ENCODE data around the gene SNAP29.
"Not testable (repeated sequence)": the region's sequence is repeated elsewhere in the genome, so short reads cannot be mapped to it uniquely, and the experiment has no call there.

The SNAP29 gene

GRCh38 chr22:20881869-20882815 lies 23.3 kb downstream of the SNAP29 start:
- Histone ChIP-seq H3K36me3 (ENCODE audit: control insufficient read depth, insufficient read depth, low read length) (peaks cover 24% of the 10 kb centered on the region), H3K27ac (ENCODE audit: low read depth, low read length) (no peak overlapping the region), H3K4me1 (ENCODE audit: control insufficient read depth, insufficient read depth, low read length) (no peaks in the 10 kb centered on the region)

DNA sequence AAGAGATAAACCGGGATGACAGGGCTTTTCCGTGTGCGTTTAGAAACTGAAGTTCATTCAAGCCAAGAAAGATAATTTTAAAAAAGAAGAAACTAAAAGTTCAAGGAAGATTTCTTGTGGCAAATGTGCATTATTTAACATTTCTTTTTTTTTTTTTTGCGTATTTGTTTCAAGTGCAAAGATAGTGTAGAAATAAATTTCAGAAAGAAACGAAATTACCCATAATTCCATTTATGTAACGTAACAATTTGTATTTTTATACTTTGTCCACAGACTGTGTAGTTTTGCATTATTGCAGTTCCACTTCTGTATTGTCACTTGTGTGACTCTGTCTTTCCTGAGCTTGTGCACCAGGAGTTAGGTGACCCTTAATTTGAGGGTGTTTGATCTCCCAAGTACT lies 24.0 kb downstream of the SNAP29 start:
- peaks cover 28% of the 10 kb centered on the region for H3K36me3 ChIP-seq (ENCODE audit: control insufficient read depth, insufficient read depth, low read length)
- no peaks in the 10 kb centered on the region for H3K27me3 ChIP-seq (ENCODE audit: control insufficient read depth, insufficient read depth, low read length)
- H3K9ac ChIP-seq (ENCODE audit: low read length) = no peak overlapping the region
- no peak overlapping the region for H3K27ac ChIP-seq (ENCODE audit: low read depth, low read length)
- no peak overlapping the region for H3K4me3 ChIP-seq (ENCODE audit: low read length)
- H3K4me1 ChIP-seq (ENCODE audit: control insufficient read depth, insufficient read depth, low read length) = no peaks in the 10 kb centered on the region

More at GRCh38 chr22:20881869-20882815, 23.3 kb downstream of the SNAP29 start:
- no peak overlapping the region for H3K9ac ChIP-seq (ENCODE audit: low read length)
- H3K4me3 ChIP-seq (ENCODE audit: low read length) = no peak overlapping the region
- no peaks in the 10 kb centered on the region for H3K27me3 ChIP-seq (ENCODE audit: control insufficient read depth, insufficient read depth, low read length)

DNA sequence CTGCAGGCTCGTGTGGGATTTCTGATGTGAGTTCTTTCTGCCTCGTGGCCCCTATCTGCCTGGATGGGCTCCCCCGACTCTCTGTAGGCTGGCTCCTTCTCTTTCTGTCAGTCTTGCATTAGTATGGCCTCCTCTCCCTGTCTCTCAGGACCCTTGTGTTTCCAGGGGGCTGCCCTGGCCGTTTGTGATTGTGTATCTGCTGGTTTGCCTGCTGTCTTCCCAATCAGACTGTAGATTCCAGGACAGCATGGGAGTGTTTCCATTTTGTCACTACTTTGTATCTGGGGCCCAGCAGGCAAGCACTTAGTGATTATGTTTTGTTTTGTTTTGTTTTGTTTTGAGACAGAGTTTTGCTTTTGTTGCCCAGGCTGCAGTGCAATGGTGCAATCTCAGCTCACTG lies 25.6 kb downstream of the SNAP29 start:
- Histone ChIP-seq H3K4me1 (ENCODE audit: control insufficient read depth, insufficient read depth, low read length) (no peaks in the 10 kb centered on the region), H3K27me3 (ENCODE audit: control insufficient read depth, insufficient read depth, low read length) (no peaks in the 10 kb centered on the region), H3K27ac (ENCODE audit: low read depth, low read length) (no peak overlapping the region), H3K4me3 (ENCODE audit: low read length) (no peak overlapping the region), H3K9ac (ENCODE audit: low read length) (no peak overlapping the region), H3K36me3 (ENCODE audit: control insufficient read depth, insufficient read depth, low read length) (peaks cover 34% of the 10 kb centered on the region)

- H3K4me3 ChIP-seq (ENCODE audit: low read length) = no peak overlapping the region
- no peak overlapping the region for H3K9ac ChIP-seq (ENCODE audit: low read length)
- H3K27me3 ChIP-seq (ENCODE audit: control insufficient read depth, insufficient read depth, low read length) = no peaks in the 10 kb centered on the region
- no peaks in the 10 kb centered on the region for H3K4me1 ChIP-seq (ENCODE audit: control insufficient read depth, insufficient read depth, low read length)
- H3K27ac ChIP-seq (ENCODE audit: low read depth, low read length) = no peak overlapping the region
- H3K36me3 ChIP-seq (ENCODE audit: control insufficient read depth, insufficient read depth, low read length) = peaks cover 34% of the 10 kb centered on the region
Observed at GRCh38 chr22:20885017-20885556, 26.3 kb downstream of the SNAP29 start.

DNA sequence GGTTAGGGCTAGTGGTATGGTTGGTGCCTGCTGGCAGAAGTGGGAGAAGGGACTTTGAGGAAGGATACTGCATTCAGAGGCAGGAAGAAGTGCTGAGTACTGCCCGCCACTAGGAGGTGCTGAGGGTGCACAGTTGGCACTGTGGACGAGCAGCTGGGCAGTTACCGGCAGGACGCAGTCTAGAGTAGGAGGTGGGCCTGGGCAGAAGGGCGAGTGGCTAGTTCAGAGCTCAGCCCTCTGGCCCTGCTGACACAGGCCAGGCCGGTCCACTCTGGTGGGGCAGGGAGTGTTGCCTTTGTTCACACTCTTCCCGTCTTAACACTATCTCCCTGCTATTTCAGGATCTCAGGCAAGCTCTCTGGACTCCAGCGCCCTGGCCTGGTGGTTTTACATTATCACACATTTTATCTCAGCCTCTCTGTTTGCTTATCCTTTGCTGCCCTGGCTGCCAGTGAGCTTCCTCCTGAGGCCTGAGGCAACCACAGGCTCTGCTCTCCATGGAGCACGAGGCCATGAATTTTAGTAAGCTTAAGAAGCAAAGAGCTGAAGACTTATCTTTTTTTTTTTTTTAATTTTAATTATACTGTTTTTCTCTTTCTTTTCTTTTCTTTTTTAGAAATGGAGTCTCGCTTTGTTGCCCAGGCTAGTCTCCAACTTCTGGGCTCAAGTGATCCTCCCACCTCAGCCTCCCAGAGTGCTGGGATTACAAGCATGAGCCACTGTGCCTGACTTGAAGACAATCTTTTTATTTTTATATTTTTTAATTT lies 26.9 kb downstream of the SNAP29 start:
- Histone ChIP-seq H3K36me3 (ENCODE audit: control insufficient read depth, insufficient read depth, low read length) (peaks cover 34% of the 10 kb centered on the region), H3K27ac (ENCODE audit: low read depth, low read length) (peak overlapping the region; percentile 21), H3K9ac (ENCODE audit: low read length) (no peak overlapping the region), H3K4me1 (ENCODE audit: control insufficient read depth, insufficient read depth, low read length) (no peaks in the 10 kb centered on the region), H3K27me3 (ENCODE audit: control insufficient read depth, insufficient read depth, low read length) (no peaks in the 10 kb centered on the region), H3K4me3 (ENCODE audit: low read length) (no peak overlapping the region)

DNA sequence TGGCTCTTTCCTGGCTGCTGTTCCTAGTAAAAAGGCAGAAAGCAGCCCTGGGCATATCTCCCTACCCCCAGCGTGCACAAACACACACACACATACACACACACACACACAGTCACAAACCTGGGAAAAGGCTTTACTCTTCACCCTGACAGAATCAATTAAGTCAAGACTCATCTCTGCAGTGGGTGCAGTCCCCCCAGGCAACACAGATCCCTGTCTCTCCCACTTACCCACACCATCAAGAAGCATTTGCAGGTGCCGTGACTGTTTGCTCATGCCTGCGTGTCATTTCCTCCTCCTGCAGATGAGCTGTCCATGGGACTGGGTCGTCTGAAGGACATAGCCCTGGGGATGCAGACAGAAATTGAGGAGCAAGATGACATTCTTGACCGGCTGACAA lies 28.6 kb downstream of the SNAP29 start:
- Histone ChIP-seq H3K4me1 (ENCODE audit: control insufficient read depth, insufficient read depth, low read length) (no peaks in the 10 kb centered on the region), H3K27me3 (ENCODE audit: control insufficient read depth, insufficient read depth, low read length) (no peaks in the 10 kb centered on the region), H3K9ac (ENCODE audit: low read length) (no peak overlapping the region), H3K36me3 (ENCODE audit: control insufficient read depth, insufficient read depth, low read length) (peaks cover 20% of the 10 kb centered on the region), H3K4me3 (ENCODE audit: low read length) (no peak overlapping the region), H3K27ac (ENCODE audit: low read depth, low read length) (no peak overlapping the region)

DNA sequence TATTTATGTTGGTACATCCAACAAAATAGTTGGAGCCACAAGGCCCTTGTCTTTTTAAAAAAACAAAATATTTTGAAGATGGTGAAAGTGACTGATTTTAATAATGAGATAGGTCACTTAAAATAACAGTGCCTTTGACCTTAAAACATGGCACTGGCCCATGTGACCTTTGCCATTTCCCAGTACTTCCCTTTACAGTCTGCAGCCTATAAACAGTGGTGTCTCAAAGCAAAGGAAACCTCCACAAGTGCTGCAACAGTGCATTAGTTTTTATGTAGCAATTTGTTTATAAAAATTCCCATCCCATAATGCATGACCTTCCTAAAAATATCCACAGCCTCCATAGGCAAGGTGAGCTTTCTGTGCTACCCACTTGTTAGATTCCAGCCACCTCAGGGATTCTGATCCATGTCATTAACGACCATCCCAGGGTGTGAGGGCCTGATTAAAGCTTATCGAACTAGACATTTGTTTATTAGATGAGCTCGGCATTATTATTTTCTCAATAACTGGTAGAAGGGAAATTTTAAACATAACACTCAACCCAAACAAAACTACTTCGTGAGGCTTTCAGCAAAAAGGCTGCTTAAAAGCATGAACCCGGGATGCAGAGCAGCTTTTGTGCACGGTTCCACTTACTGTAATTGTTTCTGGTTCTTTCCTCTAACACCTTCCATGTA lies 30.4 kb downstream of the SNAP29 start:
- Histone ChIP-seq H3K36me3 (ENCODE audit: control insufficient read depth, insufficient read depth, low read length) (peaks cover 10% of the 10 kb centered on the region), H3K9ac (ENCODE audit: low read length) (no peak overlapping the region), H3K27ac (ENCODE audit: low read depth, low read length) (no peak overlapping the region), H3K4me1 (ENCODE audit: control insufficient read depth, insufficient read depth, low read length) (no peaks in the 10 kb centered on the region), H3K27me3 (ENCODE audit: control insufficient read depth, insufficient read depth, low read length) (no peaks in the 10 kb centered on the region), H3K4me3 (ENCODE audit: low read length) (no peak overlapping the region)

DNA sequence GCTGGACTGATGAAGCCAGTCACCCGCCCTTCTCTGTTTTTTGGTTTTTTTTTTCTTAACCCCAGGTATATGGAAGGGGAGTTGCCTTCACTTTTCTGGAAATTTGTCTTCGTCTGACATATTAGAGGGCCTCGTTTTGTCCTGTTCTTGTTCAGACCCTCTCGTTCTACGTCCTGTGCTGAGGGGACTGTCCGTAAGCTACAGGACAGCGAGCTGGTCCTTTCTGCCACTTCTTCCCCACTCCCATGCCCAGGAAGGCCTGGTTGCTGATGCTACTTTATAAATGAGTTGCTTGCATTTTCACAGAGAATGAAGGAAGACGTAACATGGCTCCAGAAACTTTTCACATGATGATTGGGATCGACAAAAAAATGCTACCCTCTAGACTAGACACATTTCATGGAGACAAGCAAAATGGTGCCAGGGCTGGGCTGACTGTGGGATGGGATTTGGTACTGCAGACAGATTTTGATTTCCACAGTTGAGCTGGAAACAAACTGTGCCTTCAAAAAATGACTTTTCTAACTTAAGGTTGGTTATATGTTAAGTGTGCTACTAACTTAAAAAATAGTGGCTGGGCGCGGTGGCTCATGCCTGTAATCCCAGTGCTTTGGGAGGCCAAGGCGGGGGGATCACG lies 31.2 kb downstream of the SNAP29 start:
- Histone ChIP-seq H3K4me3 (ENCODE audit: low read length) (no peak overlapping the region), H3K36me3 (ENCODE audit: control insufficient read depth, insufficient read depth, low read length) (peaks cover 10% of the 10 kb centered on the region), H3K27me3 (ENCODE audit: control insufficient read depth, insufficient read depth, low read length) (no peaks in the 10 kb centered on the region), H3K9ac (ENCODE audit: low read length) (no peak overlapping the region), H3K27ac (ENCODE audit: low read depth, low read length) (no peak overlapping the region), H3K4me1 (ENCODE audit: control insufficient read depth, insufficient read depth, low read length) (no peaks in the 10 kb centered on the region)

DNA sequence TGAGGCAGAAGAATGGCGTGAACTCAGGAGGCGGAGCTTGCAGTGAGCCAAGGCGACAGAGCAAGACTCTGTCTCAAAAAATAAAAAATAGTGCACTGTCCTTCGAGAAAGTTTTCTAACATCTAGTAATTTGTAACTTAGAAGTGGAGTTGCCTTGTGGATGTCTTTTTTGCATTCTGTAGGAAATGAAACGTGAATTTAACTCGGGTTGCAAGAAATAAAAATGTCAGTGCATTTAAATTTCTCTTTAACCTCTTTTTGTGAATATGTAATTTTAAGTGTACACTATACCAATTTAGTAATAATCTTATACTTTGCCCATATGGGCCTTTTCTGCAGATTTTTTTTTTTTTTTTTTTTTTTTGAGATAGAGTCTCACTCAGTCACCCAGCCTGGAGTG lies 32.2 kb downstream of the SNAP29 start:
- Histone ChIP-seq H3K4me3 (ENCODE audit: low read length) (no peak overlapping the region), H3K27ac (ENCODE audit: low read depth, low read length) (no peak overlapping the region), H3K27me3 (ENCODE audit: control insufficient read depth, insufficient read depth, low read length) (no peaks in the 10 kb centered on the region), H3K4me1 (ENCODE audit: control insufficient read depth, insufficient read depth, low read length) (no peaks in the 10 kb centered on the region), H3K36me3 (ENCODE audit: control insufficient read depth, insufficient read depth, low read length) (peaks cover 10% of the 10 kb centered on the region), H3K9ac (ENCODE audit: low read length) (no peak overlapping the region)

- not testable (repeated sequence) for H3K27me3 ChIP-seq (ENCODE audit: control insufficient read depth, insufficient read depth, low read length); H3K4me1 ChIP-seq (ENCODE audit: control insufficient read depth, insufficient read depth, low read length); H3K36me3 ChIP-seq (ENCODE audit: control insufficient read depth, insufficient read depth, low read length); H3K9ac ChIP-seq (ENCODE audit: low read length); H3K4me3 ChIP-seq (ENCODE audit: low read length); H3K27ac ChIP-seq (ENCODE audit: low read depth, low read length)
Observed at GRCh38 chr22:20897737-20898136, 38.9 kb downstream of the SNAP29 start.

GRCh38 chr22:20899827-20900423 lies 41.1 kb downstream of the SNAP29 start:
- Histone ChIP-seq H3K4me3 (ENCODE audit: low read length) (no peak overlapping the region), H3K27me3 (ENCODE audit: control insufficient read depth, insufficient read depth, low read length) (no peaks in the 10 kb centered on the region), H3K27ac (ENCODE audit: low read depth, low read length) (no peak overlapping the region), H3K36me3 (ENCODE audit: control insufficient read depth, insufficient read depth, low read length) (no peaks in the 10 kb centered on the region), H3K9ac (ENCODE audit: low read length) (no peak overlapping the region), H3K4me1 (ENCODE audit: control insufficient read depth, insufficient read depth, low read length) (no peaks in the 10 kb centered on the region)

Data from rectal smooth muscle tissue (tissue), 1 donor.